ENCODE results near the gene INTS3. TPM values are rescaled to one million over a fixed set of nuclear protein-coding genes. Genes with fewer than 3 reads are reported as not detected.

INTS3 gene
- total and polyA plus RNA-seq, 2 donors (not counting 3 experiments of a cell fraction or from before 2014, with no cell fraction given) = 61.9 to 63.1 TPM

- POLR2A ChIA-PET = no interaction called here
- peaks cover 0 to 5% of the 10 kb centered on the region in 2 experiments for H3K36me3 ChIP-seq (ENCODE audit: control insufficient read depth in 2 of 2, extremely low read depth in 1 of 2, insufficient read depth in 2 of 2, low read length in 2 of 2)
- no peaks in the 10 kb centered on the region for H3K9me3 ChIP-seq (replicated peaks; ENCODE audit: control insufficient read depth, insufficient read depth, low read length)
- no TSS peak for BruUV-seq (replicated peaks)
- CTCF ChIA-PET = no interaction called here
- H2AFZ ChIP-seq (ENCODE audit: low read depth, low read length) = no peak overlapping the region
- no peak overlapping the region for H3K9ac ChIP-seq (replicated peaks; ENCODE audit: extremely low read depth, insufficient read depth, low read length)
- no peaks in the 10 kb centered on the region for H4K20me1 ChIP-seq (replicated peaks; ENCODE audit: control insufficient read depth, extremely low read depth, insufficient read depth, low read length)
- TF ChIP-seq EZH2 (IDR thresholded peaks at IDR 0.05; ENCODE audit: borderline replicate concordance, low read depth, low read length, severe bottlenecking) (no peak), JUN (IDR thresholded peaks at IDR 0.05; ENCODE audit: borderline replicate concordance, insufficient read depth, insufficient read length, low read depth) (no peak), POLR2AphosphoS5 (IDR thresholded peaks at IDR 0.05; ENCODE audit: insufficient read depth, low read depth, low read length) (no peak), CTCF (IDR thresholded peaks at IDR 0.05; ENCODE audit: extremely low read depth in 1 of 2, insufficient read depth in 1 of 2, low read depth in 1 of 2, low read length in 2 of 2) (no peak), POLR2A (IDR thresholded peaks at IDR 0.05; ENCODE audit: low read depth, low read length) (no peak), MYC (IDR thresholded peaks at IDR 0.05; ENCODE audit: low read depth, low read length) (no peak), FOS (IDR thresholded peaks at IDR 0.05; ENCODE audit: borderline replicate concordance, insufficient read depth, low read length) (no peak), GATA2 (IDR thresholded peaks at IDR 0.05; ENCODE audit: insufficient read depth, insufficient read length, low read depth, low read length) (no peak)
- TF ChIP-seq, protein P1, sequence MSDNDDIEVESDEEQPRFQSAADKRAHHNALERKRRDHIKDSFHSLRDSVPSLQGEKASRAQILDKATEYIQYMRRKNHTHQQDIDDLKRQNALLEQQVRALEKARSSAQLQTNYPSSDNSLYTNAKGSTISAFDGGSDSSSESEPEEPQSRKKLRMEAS (IDR thresholded peaks at IDR 0.05; ENCODE audit: insufficient read depth, insufficient read length) = no peak
- H3K27ac ChIP-seq (ENCODE audit: insufficient read depth, low read depth, low read length) = no peak overlapping the region
- dilution Hi-C loops (cut with MboI; ENCODE audit: extremely low pct_ligation_motif_present, low sequenced_read_pairs) (no loop called here), intact Hi-C loops (cut with micrococcal nuclease) (no loop called here)
- no peaks in the 10 kb centered on the region for H3K27me3 ChIP-seq (ENCODE audit: control insufficient read depth in 2 of 2, insufficient read depth in 2 of 2, low read length in 2 of 2)
- H3K4me1 ChIP-seq (ENCODE audit: control insufficient read depth, extremely low read depth, insufficient read depth, low read length) = peaks cover 47% of the 10 kb centered on the region
- no peaks in the 10 kb centered on the region for H3K9me1 ChIP-seq (replicated peaks; ENCODE audit: control insufficient read depth, extremely low read depth, insufficient read depth, low read length)
- no peak overlapping the region for H3K4me3 ChIP-seq (replicated peaks in 1 of 3; ENCODE audit: insufficient read depth in 1 of 3, low read depth in 1 of 3, low read length in 3 of 3)
- H3K79me2 ChIP-seq (ENCODE audit: control insufficient read depth, insufficient read depth, low read length) = no peaks in the 10 kb centered on the region
- DNase-seq (ENCODE audit: low read depth, low spot score) (no peak), FAIRE-seq (no peak)
- H3K4me2 ChIP-seq (ENCODE audit: insufficient read depth, low read length) = no peak overlapping the region
Observed at GRCh38 chr1:153776845-153777370, 49.1 kb downstream of the INTS3 start.
